Activated CD8-positive, alpha-beta memory T cell treated with anti-CD3 and anti-CD28 coated beads, Interleukin-2, amount 10 ng/mL, durations not matched to agents 7 days and 5 days (primary cell): ENCODE data around the gene GRIK4. TPM values are rescaled to one million over a fixed set of nuclear protein-coding genes. Genes with fewer than 3 reads are reported as not detected.

Experiments used
- ATAC-seq: fragments of 150-1000 bp; cut with Tn5 transposase; one replicate; pipeline ENCODE4 v1.10.0; 2021; ENCODE audit warnings: moderate library complexity
- CTCF ChIA-PET: fragments of 350-600 bp; sonication (Branson Sonifier 250); formaldehyde crosslinking; loops from one replicate; lab custom pipeline; 2021; ENCODE audit warnings: antibody characterized with exemption; lab: Charles Lee
- DNase-seq: peaks from one replicate; pipeline ENCODE4 v3.0.0-alpha.2; 2020
- H3K27ac Mint-ChIP-seq: one replicate; pipeline ENCODE4 v1.8.0; 2021; ENCODE audit warnings: mild to moderate bottlenecking, mixed read lengths
- H3K27me3 Mint-ChIP-seq: one replicate; pipeline ENCODE4 v1.8.0; 2021; ENCODE audit warnings: mixed read lengths
- H3K36me3 Mint-ChIP-seq: one replicate; pipeline ENCODE4 v1.8.0; 2021; ENCODE audit warnings: mild to moderate bottlenecking, mixed read lengths
- H3K4me1 Mint-ChIP-seq: one replicate; pipeline ENCODE4 v1.8.0; 2021; ENCODE audit warnings: mixed read lengths
- H3K4me3 Mint-ChIP-seq: one replicate; pipeline ENCODE4 v1.8.0; 2021; ENCODE audit warnings: mild to moderate bottlenecking, moderate library complexity, mixed read lengths
- H3K9me3 Mint-ChIP-seq: one replicate; pipeline ENCODE4 v1.8.0; 2022; ENCODE audit warnings: low read depth, mixed read lengths
- total RNA-seq, 2 experiments: library from RNA; stranded (reverse); gene quantifications; one replicate each; pipeline ENCODE4 v1.2.3, GENCODE V29; 2021

GRIK4 gene
- total RNA-seq, 2 experiments from 2014 or later: 0.21 TPM; not detected in 1

DNA sequence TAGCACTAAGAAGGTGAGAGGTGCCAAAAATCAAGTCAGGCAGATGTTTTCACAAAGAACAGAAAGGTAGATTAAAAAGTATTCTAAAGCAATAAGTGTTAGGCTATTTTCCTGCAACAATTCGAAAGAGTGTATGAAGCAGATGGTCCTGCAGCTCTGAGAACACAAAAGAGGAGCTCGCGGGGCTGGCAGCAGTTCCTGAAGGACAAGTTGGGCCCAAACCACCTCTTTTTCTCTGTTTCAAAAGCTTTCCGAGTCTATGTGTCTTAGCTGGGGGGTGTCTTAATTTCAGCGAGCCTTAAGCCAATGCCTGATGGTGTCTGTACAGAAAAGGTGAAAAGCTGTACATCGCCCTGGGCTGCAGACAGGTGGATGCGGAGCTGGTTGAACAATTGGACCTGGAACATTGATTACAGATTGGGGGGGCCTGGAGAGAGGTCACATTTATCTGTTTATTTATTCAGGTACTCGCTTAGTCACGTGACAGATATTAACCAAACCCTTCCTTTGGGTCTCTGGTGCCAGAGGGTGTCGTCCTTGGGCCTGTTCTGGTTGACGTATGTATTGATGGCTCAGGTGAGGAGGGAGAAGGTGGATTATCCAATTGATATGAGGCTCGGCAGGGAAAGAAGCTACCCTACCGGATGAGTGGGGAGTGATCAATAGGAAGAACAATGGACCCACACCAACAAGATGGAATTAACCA, 24.7 kb downstream of the GRIK4 start:
- Mint-ChIP-seq H3K27me3 (peaks cover 8% of the 10 kb centered on the region), H3K4me1 (no peaks in the 10 kb centered on the region)

DNA sequence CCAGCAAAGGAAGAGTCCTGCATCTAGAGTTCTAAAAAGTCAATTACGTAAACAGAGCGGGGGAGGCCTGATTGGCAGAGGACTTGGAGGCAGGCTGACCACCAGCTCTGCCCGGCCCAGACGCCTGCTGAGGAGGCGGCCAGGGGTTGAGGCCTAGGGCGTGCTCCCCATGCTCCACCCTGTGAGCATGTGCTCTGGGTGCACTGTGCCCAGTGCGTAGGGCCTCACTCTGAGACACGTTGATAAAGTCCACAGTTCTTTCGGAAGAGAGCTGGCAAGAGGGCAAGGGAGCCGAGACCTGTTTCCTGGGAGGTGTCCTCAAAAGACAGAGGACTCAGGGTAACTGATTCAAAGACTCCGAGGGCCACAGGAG, 25.2 kb downstream of the GRIK4 start:
- DNase-seq (no peak), ATAC-seq (no peak)
- Mint-ChIP-seq H3K4me3 (no peak overlapping the region), H3K27ac (no peak overlapping the region), H3K4me1 (no peaks in the 10 kb centered on the region), H3K9me3 (no peaks in the 10 kb centered on the region), H3K27me3 (peaks cover 8% of the 10 kb centered on the region), H3K36me3 (no peaks in the 10 kb centered on the region)
- CTCF ChIA-PET: no interaction called here

More for the DNA sequence above, 24.7 kb downstream of the GRIK4 start:
- no peak for DNase-seq
- Mint-ChIP-seq H3K4me3 (no peak overlapping the region), H3K36me3 (no peaks in the 10 kb centered on the region), H3K9me3 (no peaks in the 10 kb centered on the region), H3K27ac (no peak overlapping the region)
- CTCF ChIA-PET: no interaction called here
- ATAC-seq: no peak

DNA sequence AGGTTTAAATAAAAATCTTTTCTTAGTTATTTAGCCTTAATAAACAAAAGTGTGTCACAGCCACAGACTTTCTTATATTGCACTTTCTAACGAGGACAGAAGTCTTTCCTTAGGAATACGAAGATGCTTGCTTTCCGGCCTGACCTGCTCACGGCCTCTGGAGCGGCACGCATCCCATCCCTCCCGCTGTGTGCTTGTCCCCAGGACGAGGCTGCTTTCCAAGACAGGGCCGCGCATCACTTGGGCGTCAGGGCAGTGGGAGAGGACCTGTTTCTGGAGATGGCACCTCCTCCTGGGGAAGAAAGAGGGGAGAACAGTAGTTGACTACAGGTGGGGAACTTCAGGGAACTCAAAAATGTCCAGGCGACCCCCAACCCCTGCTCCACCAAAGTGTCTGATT, 26.4 kb downstream of the GRIK4 start:
- H3K27ac Mint-ChIP-seq: no peak overlapping the region
- H3K4me1 Mint-ChIP-seq: no peaks in the 10 kb centered on the region
- ATAC-seq (no peak), DNase-seq (no peak)
- H3K36me3 Mint-ChIP-seq: no peaks in the 10 kb centered on the region
- H3K4me3 Mint-ChIP-seq: no peak overlapping the region
- no peaks in the 10 kb centered on the region for H3K9me3 Mint-ChIP-seq
- CTCF ChIA-PET: no interaction called here
- H3K27me3 Mint-ChIP-seq: peaks cover 10% of the 10 kb centered on the region

DNA sequence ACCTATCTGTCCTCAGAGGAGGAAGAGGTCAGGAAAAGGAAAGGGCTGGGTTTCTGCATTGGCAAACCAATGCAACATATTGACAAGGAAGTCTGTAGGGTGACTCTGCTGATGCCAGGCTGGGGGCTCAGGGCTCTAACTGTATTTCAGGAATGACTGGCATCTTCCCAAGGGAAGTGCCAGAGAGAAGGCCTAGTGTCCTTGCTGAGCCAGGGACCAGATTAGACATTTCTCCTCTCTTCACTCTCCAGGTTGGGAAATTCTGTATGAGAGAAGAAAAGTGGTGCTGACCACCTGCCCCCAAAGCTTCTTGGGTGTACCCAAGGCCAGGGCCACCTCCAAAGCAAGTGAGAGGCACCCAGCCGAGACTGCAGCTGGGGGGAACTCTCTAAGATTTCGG, 27.2 kb downstream of the GRIK4 start:
- no peak overlapping the region for H3K4me3 Mint-ChIP-seq
- CTCF ChIA-PET: no interaction called here
- DNase-seq (no peak), ATAC-seq (no peak)
- H3K27ac Mint-ChIP-seq: no peak overlapping the region
- H3K36me3 Mint-ChIP-seq: no peaks in the 10 kb centered on the region
- peaks cover 9% of the 10 kb centered on the region for H3K27me3 Mint-ChIP-seq
- no peaks in the 10 kb centered on the region for H3K4me1 Mint-ChIP-seq
- H3K9me3 Mint-ChIP-seq: no peaks in the 10 kb centered on the region

DNA sequence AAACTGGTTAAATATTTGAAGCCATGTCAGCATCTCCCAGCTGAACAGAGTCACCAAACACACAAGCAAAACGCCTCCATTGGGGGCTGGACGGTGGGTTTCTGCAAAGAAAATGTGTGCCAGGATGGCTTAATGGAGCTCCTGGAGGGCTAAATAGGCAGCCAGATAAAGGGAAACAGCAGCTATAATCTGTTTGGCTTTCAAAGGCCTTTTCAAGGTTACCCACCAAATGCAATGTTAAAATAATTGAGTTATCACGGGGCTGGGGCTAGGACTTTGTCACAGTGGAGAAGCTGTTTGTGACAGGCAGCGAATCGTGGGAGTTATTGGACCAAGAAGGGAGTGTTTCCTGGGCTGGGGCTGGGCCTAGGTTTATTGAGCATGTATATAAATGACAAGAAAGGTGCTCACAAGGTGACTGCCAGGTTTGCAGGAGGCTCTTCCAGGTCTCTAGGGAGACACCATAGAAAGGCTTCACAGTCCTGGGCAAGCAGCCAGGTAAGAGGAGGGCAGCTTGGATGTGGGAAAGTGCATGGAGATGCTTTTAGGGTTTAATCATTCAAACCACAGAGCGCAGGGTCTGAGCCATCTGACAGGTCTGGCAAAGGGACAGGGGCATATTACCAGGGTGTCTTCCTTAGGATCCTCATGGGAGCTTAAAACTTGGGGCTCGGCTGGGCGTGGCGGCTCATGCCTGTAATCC, 28.3 kb downstream of the GRIK4 start:
- no peaks in the 10 kb centered on the region for H3K4me1 Mint-ChIP-seq
- no peak overlapping the region for H3K27ac Mint-ChIP-seq
- ATAC-seq: no peak

DNA sequence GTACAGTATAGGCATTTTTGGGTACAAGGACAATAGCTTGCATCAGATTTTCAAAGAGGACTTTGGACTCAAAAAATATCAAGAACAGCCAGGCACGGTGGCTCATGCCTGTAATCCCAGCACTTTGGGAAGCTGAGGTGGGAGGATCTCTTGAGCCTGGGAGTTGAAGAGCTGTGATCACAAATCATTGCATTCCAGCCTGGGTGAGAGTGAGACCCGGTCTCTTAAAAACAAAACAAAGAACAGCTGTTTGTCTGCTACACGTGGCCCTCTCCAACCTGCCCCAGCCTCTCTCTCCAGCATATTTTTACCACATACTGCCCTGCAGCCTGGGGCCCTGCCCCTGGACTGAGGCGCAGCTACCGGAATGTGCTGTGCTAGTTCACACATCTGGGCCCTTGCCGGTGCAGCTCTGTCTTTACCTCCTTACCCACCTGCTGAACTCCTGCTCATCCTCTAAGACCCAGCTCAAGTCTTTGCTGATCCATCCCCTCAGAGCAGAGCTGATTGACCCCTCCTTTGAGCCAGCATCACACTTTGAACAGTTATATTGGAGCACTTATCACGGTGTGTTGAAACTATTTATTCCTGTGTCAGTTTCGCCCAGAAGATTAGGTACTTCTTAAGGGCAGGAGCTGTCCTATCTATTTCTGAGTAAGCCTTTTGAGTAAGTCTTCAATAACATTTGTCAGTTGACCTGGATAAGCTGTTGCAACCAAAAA, 29.4 kb downstream of the GRIK4 start:
- CTCF ChIA-PET: no interaction called here
- peaks cover 5% of the 10 kb centered on the region for H3K27me3 Mint-ChIP-seq
- no peak for ATAC-seq
- no peaks in the 10 kb centered on the region for H3K9me3 Mint-ChIP-seq
- peaks cover 1% of the 10 kb centered on the region for H3K4me1 Mint-ChIP-seq
- H3K36me3 Mint-ChIP-seq: no peaks in the 10 kb centered on the region
- DNase-seq: no peak
- H3K4me3 Mint-ChIP-seq: no peak overlapping the region
- no peak overlapping the region for H3K27ac Mint-ChIP-seq

More for the DNA sequence above, 28.3 kb downstream of the GRIK4 start:
- CTCF ChIA-PET: no interaction called here
- no peaks in the 10 kb centered on the region for H3K36me3 Mint-ChIP-seq
- DNase-seq: no peak
- no peak overlapping the region for H3K4me3 Mint-ChIP-seq
- no peaks in the 10 kb centered on the region for H3K9me3 Mint-ChIP-seq
- H3K27me3 Mint-ChIP-seq: peaks cover 5% of the 10 kb centered on the region

DNA sequence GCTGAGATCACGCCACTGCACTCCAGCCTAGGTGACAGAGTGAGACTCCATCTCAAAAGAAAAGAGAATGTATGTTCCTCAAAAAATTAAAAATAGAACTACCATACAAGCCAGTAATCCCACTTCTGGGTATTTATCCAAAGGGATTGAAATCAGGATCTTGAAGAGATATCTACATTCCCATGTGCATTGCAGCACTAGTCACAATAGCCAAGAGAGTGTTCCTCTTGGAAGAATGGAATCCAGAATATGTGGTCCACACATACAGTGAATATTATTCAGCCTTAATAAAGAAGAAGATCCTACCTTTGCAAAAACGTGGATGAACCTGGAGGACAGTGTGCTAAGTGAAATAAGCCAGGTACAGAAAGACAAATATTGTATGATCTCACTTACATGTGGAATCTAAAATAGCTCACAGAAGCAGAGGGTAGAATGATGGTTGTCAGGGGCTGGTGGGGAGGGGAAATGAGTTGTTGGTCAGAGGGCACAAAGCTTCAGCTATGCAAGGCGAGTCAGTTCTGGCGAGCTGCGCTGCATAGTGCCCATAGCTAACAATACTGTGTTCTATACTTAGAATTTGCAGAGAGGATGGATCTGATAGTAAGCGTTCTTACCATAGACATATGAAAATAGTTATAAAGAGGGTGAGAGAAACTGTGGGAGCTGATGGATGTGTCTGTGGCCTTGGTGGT, 32.1 kb downstream of the GRIK4 start:
- H3K4me3 Mint-ChIP-seq: no peak overlapping the region
- peaks cover 2% of the 10 kb centered on the region for H3K4me1 Mint-ChIP-seq
- H3K27ac Mint-ChIP-seq: no peak overlapping the region

DNA sequence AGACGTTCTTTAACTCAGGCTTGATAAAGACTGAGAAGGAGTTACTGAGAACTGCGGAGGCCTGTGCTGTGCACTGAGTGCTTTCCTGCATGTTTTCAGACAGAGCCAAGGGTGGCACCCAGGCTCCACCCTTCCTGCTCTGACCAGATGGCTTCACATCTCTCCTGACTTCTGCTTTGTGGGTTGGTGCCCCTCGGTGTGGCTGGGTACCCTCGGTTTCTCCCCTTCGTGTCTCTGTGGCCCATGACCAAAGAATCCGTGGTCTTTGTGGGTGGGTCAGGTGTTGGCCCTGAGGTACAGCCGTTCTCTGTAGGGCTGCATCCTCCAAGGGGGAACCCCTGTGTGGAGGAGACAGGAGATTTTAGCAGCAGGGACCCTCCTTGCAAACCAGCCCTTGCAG, 34.3 kb downstream of the GRIK4 start:
- no peak overlapping the region for H3K27ac Mint-ChIP-seq
- H3K27me3 Mint-ChIP-seq: peaks cover 5% of the 10 kb centered on the region
- CTCF ChIA-PET: no interaction called here
- no peak overlapping the region for H3K4me3 Mint-ChIP-seq
- no peaks in the 10 kb centered on the region for H3K36me3 Mint-ChIP-seq
- H3K4me1 Mint-ChIP-seq: peaks cover 2% of the 10 kb centered on the region
- ATAC-seq (no peak), DNase-seq (no peak)
- H3K9me3 Mint-ChIP-seq: no peaks in the 10 kb centered on the region

More for the DNA sequence above, 32.1 kb downstream of the GRIK4 start:
- Mint-ChIP-seq H3K27me3 (peaks cover 5% of the 10 kb centered on the region), H3K9me3 (no peaks in the 10 kb centered on the region), H3K36me3 (no peaks in the 10 kb centered on the region)
- CTCF ChIA-PET: no interaction called here
- ATAC-seq: no peak
- DNase-seq: no peak

DNA sequence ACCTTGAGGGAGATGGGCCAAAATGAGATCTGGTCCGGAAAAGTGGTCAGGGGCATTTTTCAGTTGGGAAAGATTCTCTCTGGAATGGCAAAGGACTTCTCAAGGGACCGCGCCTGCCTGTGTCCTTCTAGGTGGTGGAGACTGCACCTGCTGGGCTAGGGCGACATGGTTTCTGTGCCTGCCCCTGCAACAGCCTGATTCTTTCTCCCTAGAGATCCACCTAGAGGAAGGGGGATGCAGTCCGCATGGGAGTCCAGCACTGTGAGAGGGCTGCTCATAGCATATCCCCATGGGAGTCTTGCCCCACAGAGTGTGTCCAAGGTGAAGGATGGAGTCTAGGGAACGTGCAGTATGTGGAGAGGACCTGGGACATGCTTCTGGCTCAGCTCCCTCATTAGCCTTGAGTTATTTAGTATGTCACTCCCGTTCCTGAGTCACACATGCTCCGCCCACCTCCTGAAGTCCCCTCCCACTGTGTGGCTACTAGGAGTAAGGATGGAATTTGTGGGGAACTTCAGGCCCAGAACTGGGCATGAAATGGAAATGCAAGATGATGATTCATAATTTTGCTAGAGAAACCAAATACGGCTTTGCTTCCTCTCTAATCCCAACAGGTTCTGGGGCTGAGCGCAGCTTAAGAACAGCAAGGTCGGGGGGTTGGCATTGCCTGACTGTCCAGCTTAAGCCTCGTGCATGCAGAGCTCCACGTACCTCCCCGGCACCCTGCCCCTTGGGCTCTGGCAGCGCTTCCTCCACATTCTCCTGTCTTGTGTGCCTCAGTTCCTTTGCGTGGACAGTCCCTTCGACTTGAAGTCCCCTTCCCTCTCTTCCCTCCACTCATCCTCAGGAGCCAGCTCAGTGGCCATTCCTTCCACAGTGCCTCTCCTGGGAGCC, 35.0 kb downstream of the GRIK4 start:
- Mint-ChIP-seq H3K9me3 (no peaks in the 10 kb centered on the region), H3K27ac (no peak overlapping the region), H3K36me3 (no peaks in the 10 kb centered on the region), H3K4me3 (no peak overlapping the region), H3K4me1 (peaks cover 2% of the 10 kb centered on the region), H3K27me3 (peaks cover 5% of the 10 kb centered on the region)
- ATAC-seq (no peak), DNase-seq (no peak)
- CTCF ChIA-PET: no interaction called here

DNA sequence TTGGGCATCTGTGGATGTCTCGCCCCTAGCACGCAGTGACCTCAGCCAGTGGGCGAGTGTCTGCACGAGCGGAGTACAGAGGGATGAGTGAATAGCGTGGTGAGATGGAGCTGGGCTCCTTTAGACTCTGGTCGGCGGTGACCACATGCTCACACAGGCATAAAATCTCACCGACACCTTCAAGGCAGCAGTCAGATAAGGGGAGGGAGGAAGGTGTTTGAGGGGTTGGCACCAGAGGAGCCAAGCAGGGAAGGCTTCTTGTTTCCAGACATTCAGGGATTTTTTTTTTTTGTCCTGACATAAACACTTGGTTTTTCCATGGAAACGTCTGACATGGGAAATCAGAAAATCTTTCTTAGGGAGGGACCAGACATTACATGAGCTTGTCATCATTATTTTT, 35.8 kb downstream of the GRIK4 start:
- H3K9me3 Mint-ChIP-seq: no peaks in the 10 kb centered on the region
- no peak overlapping the region for H3K4me3 Mint-ChIP-seq
- CTCF ChIA-PET: no interaction called here
- no peak for DNase-seq
- H3K27ac Mint-ChIP-seq: no peak overlapping the region
- ATAC-seq: no peak
- no peaks in the 10 kb centered on the region for H3K36me3 Mint-ChIP-seq
- peaks cover 5% of the 10 kb centered on the region for H3K27me3 Mint-ChIP-seq
- peaks cover 5% of the 10 kb centered on the region for H3K4me1 Mint-ChIP-seq

DNA sequence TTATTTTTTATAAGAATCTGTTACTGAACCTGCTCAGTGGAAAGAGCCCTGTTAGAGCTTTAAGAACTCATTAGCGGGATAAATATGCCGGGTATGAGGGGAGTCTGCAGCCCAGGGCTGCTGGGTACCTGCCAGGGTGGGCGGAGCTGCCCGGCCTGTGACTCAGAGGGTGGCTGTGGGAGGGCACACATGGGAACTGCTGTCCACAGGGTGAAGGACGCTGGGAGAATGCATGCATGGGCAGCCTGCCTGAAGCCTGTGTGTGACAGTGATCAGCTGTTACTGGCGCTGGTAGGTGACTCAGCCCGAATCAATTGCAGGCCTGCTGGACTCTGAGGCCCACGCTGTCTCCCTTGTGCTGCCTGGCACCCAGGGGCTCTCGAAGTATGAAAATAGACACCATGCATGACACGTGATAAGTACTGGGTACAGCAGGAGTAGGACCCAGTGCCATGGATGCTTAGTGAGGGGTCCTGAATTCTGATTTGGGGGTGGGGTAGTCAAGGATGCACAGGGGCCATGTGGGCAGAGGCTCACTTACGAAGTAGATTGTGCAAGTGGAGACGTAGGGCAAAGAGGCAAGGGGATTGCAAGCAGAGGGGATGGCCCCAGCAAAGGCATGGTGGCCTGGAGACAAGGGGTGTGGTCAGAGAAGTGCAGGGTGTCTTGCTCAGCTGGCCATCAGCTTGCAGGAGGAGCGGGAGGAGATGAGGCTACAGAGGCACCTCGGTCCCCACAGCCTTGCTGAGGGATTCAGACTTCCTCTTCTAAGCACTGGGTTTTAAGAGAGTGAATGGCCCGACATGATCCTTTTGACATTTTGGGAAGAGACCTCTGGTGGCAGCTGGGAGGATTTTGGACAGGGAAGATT, 36.5 kb downstream of the GRIK4 start:
- Mint-ChIP-seq H3K4me1 (peaks cover 6% of the 10 kb centered on the region), H3K4me3 (no peak overlapping the region), H3K9me3 (no peaks in the 10 kb centered on the region), H3K27ac (no peak overlapping the region), H3K27me3 (peaks cover 1% of the 10 kb centered on the region), H3K36me3 (no peaks in the 10 kb centered on the region)
- DNase-seq: no peak
- CTCF ChIA-PET: no interaction called here
- no peak for ATAC-seq

DNA sequence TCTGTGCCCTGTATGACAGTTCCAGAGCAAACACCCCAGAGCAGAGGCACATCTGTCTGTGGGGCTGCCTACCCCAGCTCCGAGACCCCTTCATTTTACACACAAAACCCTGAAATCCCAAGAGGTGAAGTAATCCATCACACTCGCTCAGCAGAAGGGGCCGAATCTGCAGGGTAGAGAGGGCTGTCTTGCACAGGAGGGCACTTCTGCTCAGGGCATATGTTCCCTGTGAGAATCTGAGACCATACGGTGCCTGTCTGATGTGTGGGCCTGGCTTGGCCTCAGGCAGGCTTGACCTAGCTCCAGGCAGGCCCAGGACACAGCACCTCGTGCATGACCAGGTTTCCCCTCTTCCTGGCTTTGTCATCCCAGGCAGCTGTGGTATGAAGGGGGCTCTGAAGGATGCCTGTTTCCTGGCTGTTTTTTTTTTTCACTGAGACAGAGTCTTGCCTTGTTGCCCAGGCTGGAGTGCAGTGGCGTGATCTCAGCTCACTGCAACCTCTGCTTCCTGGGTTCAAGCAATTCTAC, 37.2 kb downstream of the GRIK4 start:
- peaks cover 6% of the 10 kb centered on the region for H3K4me1 Mint-ChIP-seq
- no peaks in the 10 kb centered on the region for H3K36me3 Mint-ChIP-seq
- H3K27me3 Mint-ChIP-seq: peaks cover 3% of the 10 kb centered on the region
- ATAC-seq: no peak
- no peak for DNase-seq
- CTCF ChIA-PET: no interaction called here
- no peak overlapping the region for H3K4me3 Mint-ChIP-seq
- H3K27ac Mint-ChIP-seq: no peak overlapping the region
- no peaks in the 10 kb centered on the region for H3K9me3 Mint-ChIP-seq
